ENCODE results near the gene SCG2.

Gene SCG2, protein sequence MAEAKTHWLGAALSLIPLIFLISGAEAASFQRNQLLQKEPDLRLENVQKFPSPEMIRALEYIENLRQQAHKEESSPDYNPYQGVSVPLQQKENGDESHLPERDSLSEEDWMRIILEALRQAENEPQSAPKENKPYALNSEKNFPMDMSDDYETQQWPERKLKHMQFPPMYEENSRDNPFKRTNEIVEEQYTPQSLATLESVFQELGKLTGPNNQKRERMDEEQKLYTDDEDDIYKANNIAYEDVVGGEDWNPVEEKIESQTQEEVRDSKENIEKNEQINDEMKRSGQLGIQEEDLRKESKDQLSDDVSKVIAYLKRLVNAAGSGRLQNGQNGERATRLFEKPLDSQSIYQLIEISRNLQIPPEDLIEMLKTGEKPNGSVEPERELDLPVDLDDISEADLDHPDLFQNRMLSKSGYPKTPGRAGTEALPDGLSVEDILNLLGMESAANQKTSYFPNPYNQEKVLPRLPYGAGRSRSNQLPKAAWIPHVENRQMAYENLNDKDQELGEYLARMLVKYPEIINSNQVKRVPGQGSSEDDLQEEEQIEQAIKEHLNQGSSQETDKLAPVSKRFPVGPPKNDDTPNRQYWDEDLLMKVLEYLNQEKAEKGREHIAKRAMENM

DNA sequence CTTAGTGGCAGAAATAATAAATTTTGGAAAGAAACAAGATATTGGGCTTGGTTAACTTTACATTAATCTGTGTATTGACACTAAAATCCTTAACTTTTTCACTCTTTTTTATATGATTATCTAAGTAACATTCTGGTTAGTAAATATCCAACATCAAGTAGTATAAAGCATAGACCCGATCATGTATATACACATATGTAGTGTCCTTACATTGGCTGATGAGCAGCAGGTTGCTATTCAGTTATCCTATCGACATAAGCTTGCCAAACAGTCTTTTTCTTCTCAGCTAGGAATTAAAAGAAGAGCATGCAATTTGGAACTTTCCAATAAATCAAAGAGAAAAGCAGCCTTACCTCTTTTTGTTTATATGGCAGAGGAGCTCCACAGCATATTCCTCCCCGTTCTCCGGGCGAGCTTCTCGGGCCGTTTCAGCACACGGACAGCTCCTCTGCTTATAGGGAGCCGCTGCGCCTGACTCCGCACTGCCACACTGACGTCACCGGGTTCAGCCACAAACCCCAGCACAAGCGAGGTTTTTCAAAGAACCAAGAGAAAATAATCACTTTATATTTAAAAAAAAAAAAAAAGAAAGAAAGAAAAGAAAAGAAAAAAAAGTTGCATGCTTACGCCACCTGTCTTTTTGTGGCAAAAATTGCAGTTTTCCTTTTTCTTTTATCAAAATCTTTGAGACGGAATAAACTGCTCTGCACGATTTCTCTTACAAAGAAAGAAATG lies at the start of gene SCG2:
TSS of gene SCG2 (minus strand) at position 430 of the 735 bp plus-strand sequence. CDS start 3,079 bp downstream, outside the sequence.
- DNase-seq, result peak; percentile 29 to 40

DNA sequence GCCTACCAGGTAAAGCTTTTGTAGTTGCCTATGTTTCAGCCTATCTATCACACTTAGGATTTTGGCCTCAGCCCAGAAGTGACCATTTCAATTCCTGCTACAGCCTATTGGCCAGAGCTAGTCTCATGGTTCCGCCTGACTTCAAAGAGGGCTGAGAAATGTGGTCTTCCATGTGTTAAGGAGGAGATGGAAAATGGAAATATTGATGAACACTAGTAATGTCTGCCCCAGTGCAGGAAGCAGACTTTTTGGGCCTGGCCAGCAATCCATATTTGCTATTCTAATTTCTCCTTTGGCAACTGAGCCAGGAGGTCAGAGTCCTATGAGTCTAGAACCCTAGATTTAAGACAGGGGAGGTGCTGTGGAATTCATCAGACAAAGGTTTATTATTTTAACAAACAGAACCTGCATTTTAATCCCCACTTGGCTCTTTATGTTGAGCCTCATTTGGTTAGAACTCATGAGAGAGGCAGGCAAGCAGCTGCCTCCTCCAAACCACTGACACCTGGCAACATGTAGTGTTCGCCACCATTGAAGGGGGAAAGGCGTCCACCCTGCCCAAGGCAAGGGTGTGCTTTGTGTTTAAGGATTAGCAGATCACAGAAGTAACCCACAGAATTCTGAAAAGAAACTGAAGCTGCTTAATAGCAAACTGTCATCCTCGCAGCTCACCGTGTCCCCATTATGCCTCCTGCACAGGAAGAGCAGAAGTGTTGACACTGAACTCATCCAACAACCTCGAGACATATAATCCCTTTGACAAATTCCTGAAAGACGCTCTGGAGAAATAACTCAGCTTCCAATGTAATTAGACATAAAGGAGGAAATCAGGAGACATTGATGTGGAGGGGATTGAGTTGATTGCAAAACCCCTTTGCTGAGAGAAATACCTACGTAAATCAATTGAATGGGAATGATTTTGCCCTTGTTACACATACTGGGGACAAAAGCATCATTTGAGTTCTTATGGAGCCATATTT lies 47.7 kb upstream of the SCG2 start:
- DNase-seq, result no peak

DNA sequence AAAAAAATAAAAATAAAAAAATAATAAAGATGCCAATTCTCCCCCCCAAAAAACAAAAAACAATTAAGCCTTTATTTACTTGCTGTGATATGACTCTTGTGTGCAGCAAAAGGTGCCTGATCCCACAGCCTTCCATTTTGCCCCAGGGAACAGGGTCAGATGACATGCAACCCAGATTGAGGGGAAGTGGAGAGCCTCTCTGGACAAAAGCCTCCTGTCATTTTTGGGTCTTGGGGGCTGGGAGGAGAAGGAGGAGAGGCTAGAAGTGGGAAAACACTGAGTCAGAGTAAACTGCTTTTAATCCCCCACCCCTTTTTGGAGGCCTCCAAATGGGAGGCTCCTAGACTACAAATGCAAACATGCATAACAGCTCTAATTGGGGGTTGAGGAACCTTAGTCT lies 46.6 kb upstream of the SCG2 start:
- DNase-seq, result no peak

DNA sequence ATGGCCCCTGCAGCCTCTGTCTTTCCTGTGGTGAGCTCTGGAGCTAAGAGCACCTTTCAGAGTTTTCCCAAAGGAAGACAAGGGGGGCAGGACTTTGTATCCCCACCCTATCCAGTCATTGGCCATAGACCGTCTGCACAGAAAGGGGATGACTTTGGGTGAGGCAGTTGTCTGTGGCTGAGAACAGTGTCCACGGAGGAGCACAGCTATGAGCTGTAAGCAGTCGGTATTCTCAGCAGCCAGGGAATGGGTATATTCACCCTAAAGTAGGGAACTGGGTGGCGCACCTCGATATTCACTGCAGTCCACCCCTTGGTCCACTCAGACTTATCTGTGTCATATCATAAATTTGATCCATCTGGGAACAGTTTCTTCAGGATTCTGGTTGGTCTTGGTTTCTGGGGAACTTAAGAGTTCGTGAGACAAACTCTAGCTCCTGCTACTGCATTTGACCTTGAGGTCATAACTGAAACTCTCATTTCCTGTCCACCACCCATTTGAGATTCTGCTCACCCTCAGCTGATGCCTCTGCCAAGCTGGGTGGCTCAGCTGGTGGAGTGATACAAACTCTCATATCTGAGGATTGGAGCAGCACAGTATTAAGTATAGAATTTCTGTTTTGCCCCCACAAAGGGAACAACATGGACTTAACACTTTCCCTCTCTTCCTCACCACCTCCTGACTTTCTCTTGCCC lies 45.2 kb upstream of the SCG2 start:
- DNase-seq, result no peak

DNA sequence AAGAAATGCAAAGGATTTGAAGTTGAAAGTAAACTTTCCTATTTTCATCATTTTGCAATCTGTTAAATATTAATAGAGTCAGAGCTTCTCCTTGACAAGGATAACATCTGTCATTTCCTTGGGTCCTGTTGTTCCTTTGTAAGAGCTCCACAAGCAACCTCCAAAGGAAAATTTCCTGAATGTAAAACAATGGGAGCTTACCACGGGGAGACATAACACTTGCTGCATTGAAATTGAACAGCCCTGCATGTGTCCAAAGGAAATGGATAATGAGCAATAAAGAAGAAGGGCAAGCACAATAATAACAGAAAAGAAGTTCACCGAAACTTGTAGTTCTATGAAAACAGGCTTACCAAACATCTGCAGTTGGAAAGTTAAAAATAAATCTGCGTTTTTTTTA lies 42.0 kb upstream of the SCG2 start:
- DNase-seq, result no peak

DNA sequence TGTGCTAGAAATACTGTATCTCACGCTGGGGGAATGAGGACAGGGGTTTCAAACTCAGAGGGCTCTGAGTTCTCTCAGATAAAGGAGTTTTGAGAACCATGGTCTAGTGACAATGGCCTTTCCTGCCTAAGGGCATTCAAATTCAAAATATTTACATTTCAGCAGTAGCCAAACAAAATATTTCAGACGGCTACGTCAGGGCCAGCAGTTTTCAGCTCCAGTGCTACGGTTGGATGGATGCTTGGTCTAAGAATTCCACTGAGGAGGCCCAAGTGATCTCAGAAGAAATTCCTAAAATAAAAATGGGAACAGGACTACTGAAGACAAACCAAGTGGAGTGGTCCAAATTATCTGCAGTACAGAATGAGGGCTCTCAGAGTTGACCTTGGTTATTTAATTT lies 41.1 kb upstream of the SCG2 start:
- no peak for DNase-seq

DNA sequence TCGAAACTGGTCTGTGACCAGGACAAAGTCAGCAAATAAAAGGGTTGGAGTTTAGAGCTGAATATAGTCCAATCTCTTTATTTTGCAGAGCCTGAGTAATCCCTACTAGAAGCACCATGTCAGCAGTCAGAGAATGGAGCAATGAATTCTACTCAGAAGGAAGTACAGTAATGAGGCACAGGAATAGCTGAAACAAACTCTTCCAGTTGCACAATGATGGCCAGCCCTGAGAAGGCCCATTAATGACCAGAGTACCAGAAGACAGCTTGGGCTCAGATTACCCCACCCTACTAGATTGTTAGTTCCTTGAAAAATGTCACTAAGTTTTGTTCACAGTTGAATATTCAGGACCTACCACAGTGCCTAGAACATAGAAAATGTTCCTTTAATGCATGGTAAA lies 40.3 kb upstream of the SCG2 start:
- no peak for DNase-seq

DNA sequence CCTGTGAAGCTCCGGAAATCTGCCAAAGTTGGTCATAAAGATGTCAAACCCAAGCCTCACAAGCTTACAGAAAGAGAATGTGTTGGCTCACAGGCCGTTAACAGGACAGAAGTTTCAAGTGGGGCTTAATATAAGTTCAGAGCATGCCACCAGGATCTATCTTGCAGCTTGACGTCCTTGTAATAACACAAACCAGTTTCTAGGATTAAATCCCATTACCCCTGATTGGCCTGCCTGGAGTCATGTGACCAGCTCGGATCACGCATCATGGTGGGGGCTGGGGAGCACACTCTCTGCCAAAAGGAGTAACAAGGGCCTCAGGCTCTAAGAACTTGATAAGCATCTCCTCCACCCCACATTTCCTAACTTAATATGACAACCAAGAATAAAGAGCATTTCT lies 38.9 kb upstream of the SCG2 start:
- no peak for DNase-seq

DNA sequence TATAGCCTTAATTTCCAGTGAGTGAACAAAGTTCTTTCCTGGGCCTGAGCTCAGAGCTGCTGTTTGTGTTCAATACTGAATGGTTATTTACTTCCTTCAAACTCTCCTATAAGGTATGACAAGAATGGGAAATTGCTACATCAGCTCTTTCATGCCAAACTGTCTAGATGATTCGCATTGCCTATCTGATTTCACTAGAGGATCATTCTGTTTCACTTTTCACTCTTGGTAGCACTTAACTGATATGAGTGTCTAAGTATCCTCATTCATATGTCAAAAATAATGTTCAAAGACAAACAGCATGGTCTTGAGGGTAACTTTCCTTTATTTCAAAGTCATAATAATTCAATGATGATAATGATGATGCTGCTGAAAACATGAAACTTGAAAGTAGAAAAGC lies 32.9 kb upstream of the SCG2 start:
- DNase-seq, result no peak

DNA sequence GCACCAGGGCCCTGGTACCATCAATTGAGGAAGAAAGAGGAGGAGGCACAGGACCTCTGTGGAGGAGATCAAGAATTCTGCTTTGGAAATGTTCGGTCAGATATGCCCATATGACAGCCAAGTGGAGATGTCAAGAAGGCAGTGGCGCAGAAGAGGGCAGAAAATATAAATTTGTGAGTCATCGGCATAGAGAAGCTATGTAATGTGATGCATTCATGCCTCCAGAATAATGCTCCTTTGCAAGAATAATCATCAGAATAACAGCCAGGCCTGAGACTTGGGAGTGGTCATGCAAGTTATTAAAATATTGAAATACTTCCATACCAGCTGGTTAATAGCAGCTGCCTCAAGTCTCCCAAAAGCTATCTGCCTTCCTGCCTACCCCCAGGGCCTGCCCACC lies 32.1 kb upstream of the SCG2 start:
- no peak for DNase-seq

DNA sequence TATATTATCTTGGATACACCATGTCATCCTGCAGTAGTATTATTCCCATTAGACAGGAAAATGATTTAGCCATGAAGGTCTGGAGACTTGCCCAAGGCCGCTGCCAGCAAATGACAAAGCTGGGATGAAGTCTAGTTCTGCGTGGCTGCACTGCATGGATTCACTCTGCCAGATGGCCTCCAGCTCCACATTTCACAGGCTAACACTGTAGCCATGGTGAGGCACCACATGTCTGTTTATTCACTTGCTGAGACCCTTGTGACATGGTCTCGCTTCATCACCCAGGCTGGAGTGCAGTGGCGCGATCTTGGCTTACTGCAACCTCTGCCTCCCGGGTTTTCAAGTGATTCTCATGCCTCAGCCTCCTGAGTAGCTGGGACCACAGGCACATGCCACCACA lies 31.5 kb upstream of the SCG2 start:
- DNase-seq, result no peak

DNA sequence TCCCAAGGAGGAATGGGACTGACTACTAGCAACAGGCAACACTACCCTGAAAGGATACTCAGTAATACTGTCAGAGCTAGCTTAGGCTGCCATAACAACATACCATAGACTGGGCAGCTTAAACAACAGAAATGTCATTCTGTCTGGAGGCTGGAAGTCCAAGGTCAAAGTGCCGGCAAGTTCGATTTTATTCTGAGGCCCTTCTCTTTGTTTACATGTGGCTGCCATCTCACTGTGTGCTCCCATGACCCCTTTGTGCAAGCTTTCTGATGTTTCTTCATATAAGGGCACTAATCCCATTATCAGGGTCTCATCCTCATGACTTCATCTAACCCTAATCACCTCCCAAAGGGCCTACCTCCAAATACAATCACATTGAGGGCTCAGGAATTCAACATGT lies 30.7 kb upstream of the SCG2 start:
- DNase-seq, result no peak

DNA sequence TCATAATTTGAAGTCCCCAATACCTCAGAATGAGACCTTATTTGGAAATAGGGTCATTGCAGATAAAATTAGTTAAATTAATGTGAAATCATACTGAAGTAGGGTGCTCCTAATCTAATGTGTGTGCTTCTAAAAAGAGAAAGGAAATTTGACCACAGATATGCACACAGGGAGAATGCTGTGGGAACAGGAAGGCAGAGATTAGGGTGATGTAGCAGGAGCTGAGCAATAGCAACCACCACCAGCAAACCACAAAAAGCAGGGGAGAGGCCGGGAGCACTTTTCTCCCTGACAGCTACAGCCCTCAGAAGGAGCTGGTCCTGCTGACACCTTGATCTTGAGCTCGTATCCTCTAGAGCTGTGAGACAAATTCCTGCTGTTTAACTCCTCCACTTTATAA lies 24.6 kb upstream of the SCG2 start:
- DNase-seq, result no peak

DNA sequence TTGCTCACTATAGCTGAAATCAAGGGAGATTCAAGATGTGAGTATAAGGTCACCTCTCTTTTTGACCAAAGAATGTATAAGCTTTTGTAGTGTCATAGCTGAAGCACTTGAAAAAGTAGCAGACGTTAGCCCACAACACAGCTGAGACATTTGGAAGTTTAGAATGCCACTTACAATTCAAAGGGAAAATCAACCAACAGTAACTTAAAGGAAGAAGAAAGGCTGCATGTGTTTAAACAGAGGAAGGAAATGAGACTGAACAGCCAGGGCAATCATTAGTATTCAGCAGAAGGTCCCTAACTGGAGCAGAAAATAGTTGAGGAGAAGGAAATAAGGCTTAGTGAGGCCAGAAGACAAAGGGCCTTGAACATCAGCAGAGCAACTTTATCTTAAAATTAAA lies 23.5 kb upstream of the SCG2 start:
- DNase-seq, result no peak

DNA sequence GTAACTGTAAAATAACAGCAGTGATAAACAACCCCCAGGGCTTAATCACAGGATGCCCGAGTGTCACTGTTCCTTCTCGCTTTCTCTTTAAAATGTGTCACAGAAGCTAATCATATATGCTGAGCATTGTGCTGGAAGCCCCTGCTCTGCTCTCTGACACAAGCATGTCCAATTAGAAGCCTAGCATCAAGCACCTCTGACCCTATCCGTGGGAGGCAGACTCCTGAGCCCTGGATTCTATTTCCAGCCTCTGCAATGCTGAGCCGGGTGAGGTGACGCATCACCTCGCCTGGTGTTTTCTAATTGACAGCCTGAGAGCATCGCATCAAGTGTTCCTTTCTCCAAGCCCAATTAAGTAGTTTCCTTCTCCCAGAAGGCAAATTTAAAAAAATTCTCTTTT lies 19.7 kb upstream of the SCG2 start:
- no peak for DNase-seq

DNA sequence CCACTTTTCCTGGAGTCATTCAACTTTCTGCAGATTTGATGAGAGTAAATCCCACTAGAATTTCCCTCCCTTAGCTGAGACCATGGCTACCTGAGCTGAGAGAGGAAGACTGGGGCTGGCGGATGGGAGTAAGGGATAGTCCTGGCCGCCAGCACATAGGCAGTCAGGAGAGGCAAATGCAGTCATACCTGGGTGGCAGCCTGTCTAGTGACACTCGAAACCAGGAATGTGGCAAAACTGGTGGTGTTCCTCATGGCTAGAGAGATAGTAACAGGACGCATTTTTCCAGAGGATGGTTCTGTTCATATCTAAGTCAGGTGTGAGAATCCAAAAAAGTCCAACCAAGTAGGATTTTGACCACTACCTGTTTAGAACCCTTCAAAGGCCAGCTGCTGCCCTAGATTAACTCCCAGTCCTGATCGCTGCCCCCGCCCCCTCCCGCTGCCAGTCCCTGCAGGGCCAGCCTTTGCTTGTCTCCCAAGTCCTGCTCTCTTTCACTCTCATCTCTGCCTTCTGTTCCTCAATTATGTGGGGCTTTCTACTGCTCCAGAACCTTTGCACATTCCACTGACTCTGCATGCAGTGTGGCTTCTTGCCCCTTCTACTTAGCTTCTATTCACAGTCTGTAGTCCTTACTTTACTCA lies 17.4 kb upstream of the SCG2 start:
- DNase-seq, result no peak

DNA sequence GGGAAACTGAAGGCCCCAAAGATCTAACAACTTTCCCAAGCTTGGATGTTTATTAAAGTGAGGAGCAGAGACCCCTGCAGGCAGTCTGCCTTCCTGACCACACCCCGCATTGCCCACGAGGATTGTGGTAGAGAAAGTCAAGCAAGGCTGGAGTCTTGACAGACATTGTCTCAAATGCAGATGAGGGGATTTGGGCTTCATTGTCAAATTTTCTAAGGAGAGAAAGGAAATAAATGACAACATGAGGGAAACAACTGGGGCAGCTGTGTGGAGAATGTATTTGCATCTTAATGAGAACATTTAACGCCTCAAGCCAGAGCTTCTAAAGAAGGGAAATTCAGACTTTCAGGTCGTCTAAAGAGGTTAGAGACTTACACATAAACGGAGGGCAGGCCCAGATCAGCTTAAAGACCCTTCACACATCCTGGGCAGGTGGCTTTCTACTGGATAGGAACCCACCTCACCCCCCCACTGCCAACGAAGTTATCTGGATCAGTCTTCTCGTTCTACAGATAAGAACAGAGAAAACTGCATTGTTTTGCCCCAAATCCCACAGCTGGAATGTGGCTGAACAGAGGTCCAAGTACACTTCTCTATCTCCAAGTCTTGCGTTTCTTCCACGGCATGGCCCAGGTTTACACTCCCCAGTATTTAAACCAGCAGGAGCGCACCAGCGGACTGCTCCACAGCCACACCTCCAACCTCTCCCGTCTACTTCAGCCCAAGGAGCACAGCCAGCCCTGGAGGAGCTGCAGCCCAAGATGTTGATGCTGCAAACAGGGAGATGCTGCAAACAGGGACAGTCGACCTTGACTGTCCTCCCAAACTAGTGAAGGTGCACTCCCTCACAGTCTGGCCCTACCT lies 16.2 kb upstream of the SCG2 start:
- DNase-seq, result no peak

DNA sequence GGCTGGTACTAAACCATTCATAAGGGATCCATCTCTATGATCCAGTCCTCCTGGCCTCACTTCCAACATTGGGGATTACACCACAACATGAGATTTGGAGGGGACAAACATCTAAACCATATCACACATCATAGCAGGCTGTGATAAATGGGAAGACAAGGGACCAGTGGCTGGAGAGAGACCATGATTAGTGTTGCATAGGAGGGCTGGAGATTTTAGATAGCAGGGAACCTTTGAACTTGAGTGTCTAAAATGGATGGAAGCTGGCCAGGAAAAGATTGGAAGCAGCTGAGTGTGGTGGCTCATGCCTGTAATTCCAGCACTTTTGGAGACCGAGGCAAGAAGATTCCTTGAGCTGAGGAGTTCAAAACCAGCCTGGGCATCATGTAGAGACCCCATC lies 12.4 kb upstream of the SCG2 start:
- no peak for DNase-seq

DNA sequence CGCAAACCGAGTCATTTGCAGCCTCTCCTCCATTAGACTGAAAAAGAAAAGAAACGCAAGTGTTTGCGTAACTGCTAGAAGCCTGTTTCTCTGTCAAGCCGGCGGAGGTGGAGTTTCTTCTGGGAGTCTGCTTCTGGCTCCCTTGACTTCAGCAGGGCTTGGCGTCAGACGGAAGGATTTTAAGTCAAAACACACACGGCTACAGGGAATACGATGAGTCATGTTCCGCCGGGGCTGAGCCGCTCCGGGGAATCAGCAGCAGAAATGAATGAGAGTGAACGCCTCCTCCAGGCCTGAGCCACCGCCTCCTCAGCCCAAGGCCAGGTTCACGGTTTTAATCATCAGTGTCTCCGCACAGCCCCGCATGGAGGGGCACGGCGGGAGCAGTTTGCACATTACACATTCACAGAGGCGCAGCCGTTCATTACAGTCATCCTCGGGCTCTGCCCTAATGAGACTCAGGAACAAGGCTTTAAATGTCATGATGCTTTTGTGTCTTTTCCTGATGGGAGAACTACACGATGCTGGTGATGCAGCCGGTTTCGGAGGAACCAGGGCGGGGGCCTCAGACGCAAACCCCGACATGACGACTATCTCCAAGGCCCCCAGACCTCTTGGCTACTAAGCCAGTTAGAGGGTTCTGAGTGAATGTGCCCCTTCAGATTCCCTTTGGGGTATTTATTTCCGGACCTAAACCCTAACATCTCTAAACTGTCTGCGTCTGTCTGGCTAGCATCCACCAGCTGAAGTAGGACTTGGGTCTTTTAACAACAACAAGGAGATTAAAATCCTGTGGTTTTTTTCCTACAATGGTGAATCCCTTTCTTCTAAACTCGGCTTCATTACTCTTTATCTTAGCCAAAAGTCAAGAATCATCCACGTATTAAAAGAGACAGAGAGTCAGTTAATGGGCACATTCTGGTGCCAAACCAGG lies 11.1 kb upstream of the SCG2 start:
- no peak for DNase-seq

DNA sequence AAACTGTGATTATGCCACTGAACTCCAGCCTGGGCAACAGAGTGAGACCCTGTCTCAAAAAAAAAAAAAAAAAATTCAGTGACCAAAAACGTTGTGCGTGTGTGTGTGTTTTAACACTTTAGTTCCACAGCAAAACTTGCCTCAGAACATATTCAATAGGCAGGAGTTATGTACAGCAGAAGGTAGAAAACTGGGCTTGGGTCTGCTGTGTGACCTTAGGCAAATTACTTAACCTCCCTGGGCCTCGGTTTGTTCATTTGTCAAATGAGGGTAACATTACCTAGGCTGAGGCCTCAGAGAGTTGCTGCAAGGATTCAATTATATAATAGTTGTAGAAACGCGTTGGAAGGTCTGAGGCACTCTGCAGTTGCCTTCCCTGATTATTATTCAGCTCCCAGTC lies 10.3 kb upstream of the SCG2 start:
- no peak for DNase-seq
